Daoy (cell line): ENCODE data around the gene PTCD1. TPM values are rescaled to one million over a fixed set of nuclear protein-coding genes. Genes with fewer than 3 reads are reported as not detected.
A peak's percentile ranks its signal among the peaks of the same experiment; 100 is the strongest.

Source experiments
- DNase-seq: peaks from one replicate; pipeline ENCODE4 v3.0.0-alpha.2; 2015; ENCODE audit warnings: low read depth
- total RNA-seq: library from RNA; depleted of rRNA; stranded (reverse); fragments of >200 nt; shearing (Covaris generic); gene quantifications from 2 replicates; pipeline ENCODE4 v1.2.3, GENCODE V29; 2014; rRNA removed

Gene PTCD1
- total RNA-seq, 1 experiment from 2014 or later: 11.9 TPM

GRCh38 chr7:99369767-99370391, 68.7 kb downstream of the PTCD1 start:
- peak; percentile 84 for DNase-seq

- peak; percentile 41 for DNase-seq
Measured at GRCh38 chr7:99368750-99369389, 69.7 kb downstream of the PTCD1 start.

Other genes with a start within 250 kb of the PTCD1 start
- not detected in 2 replicates for gene KPNA7, start 230.7 kb downstream of the PTCD1 start, total RNA-seq
- 0.51 TPM in 1 of 2 replicates, not detected in the other for gene MYH16, start 166.0 kb downstream of the PTCD1 start, total RNA-seq
- gene ARPC1A, start 112.9 kb downstream of the PTCD1 start, total RNA-seq: 291 and 326 TPM in 2 replicates
- gene ARPC1B, start 64.1 kb downstream of the PTCD1 start, total RNA-seq: 377 and 446 TPM in 2 replicates
- gene PDAP1, start 30.2 kb downstream of the PTCD1 start, total RNA-seq: 263 and 279 TPM in 2 replicates
- 374 and 510 TPM in 2 replicates for gene BUD31, start 29.8 kb downstream of the PTCD1 start, total RNA-seq
- gene CPSF4, start 145 bp upstream of the PTCD1 start, total RNA-seq: 51.9 and 60.1 TPM in 2 replicates
- 686 and 1,432 TPM in 2 replicates for gene ATP5MF, start 27.4 kb upstream of the PTCD1 start, total RNA-seq
- 15.6 and 17.8 TPM in 2 replicates for gene ZNF789, start 34.1 kb upstream of the PTCD1 start, total RNA-seq
- 33.4 and 37.5 TPM in 2 replicates for gene ZNF394, start 61.5 kb upstream of the PTCD1 start, total RNA-seq
- gene ZKSCAN5, start 65.9 kb upstream of the PTCD1 start, total RNA-seq: 20.5 and 27.7 TPM in 2 replicates
- gene FAM200A, start 113.3 kb upstream of the PTCD1 start, total RNA-seq: 18.7 and 22.4 TPM in 2 replicates
- 89.1 and 116 TPM in 2 replicates for gene ZNF655, start 119.8 kb upstream of the PTCD1 start, total RNA-seq
- 0.69 TPM in 1 of 2 replicates, not detected in the other for gene TMEM225B, start 159.5 kb upstream of the PTCD1 start, total RNA-seq
- gene ZSCAN25, start 178.1 kb upstream of the PTCD1 start, total RNA-seq: 19.6 and 20.5 TPM in 2 replicates
- 0.12 and 0.57 TPM in 2 replicates for gene CYP3A5, start 241.2 kb upstream of the PTCD1 start, total RNA-seq